HFFc6 (cell line): ENCODE data around the gene CRYBB1. TPM values are rescaled to one million over a fixed set of nuclear protein-coding genes. Genes with fewer than 3 reads are reported as not detected.

ENCODE experiments used
- DNase-seq: peaks from one replicate; pipeline ENCODE4 v3.0.0-alpha.2; 2018
- H3K27ac Mint-ChIP-seq: 2 replicates; pipeline ENCODE4 v1.8.0; 2020; ENCODE audit warnings: mild to moderate bottlenecking, mixed read lengths
- H3K27me3 Mint-ChIP-seq: 2 replicates; pipeline ENCODE4 v1.8.0; 2021; ENCODE audit warnings: mild to moderate bottlenecking, moderate library complexity, mixed read lengths; ENCODE audit not compliant: insufficient read depth
- H3K36me3 Mint-ChIP-seq: 2 replicates; pipeline ENCODE4 v1.8.0; 2021; ENCODE audit warnings: low read depth, mixed read lengths
- H3K4me1 Mint-ChIP-seq: 2 replicates; pipeline ENCODE4 v1.8.0; 2020; ENCODE audit warnings: low read depth, mixed read lengths
- H3K4me3 Mint-ChIP-seq: 2 replicates; pipeline ENCODE4 v1.8.0; 2020; ENCODE audit warnings: mild to moderate bottlenecking, moderate library complexity, mixed read lengths
- H3K9me3 Mint-ChIP-seq: 2 replicates; pipeline ENCODE4 v1.8.0; 2020; ENCODE audit warnings: mild to moderate bottlenecking, mixed read lengths
- CTCF ChIP-seq: fragments of 200-600 bp; sonication (generic); IDR thresholded peaks from 2 replicates; pipeline ENCODE4 v1.5.0; 2021; ENCODE audit warnings: antibody characterized with exemption, mild to moderate bottlenecking
- total RNA-seq, 6 experiments: library from RNA; stranded (reverse); fragmentation: NEBNext Ultra II Directional; extraction: Animal tissue kit (Norgen Biotek cat#: 25700); gene quantifications; 2 replicates in 1 of 6; 3 replicates in 5 of 6; pipeline ENCODE4 v1.2.3, GENCODE V29; 2021

Gene CRYBB1
- total RNA-seq, 6 experiments from 2014 or later = not detected

DNA sequence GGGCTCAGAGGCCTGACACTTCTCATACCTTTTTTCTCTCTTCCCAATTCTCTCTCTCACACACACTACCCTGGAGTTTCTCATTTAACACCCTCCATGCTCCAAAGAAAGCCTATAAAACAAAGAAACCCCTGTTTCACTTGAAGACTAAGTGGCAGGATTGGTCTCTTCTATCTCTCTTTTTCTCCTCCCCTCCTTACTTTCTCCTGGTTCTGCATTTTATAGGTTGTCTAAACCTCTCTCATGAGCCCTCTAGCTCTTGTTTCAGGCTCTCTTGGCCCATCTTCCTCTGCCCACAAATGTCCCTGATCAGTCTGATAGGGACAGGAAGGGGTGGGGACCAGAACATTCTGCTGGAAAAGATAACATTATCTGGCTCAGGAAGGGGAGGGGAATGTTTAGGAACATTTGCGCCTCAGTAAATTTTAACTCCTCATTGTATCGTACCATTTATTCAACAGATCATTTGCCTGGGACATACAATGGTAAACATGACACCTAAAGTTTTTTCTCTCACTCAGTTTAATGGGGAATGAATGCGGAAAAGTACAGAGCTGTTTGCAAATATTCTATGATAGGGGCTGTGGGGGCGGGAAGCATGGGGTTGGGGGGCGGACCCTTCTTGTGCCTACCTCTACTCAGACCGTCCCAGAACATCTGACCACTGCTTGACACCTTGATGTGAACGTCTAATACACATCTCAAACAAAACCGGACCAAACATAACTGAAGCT lies 14.8 kb upstream of the CRYBB1 start:
- H3K4me3 Mint-ChIP-seq = no peak overlapping the region
- peaks cover 6% of the 10 kb centered on the region for H3K4me1 Mint-ChIP-seq
- no peaks in the 10 kb centered on the region for H3K36me3 Mint-ChIP-seq
- no peak for DNase-seq
- peaks cover 13% of the 10 kb centered on the region for H3K27me3 Mint-ChIP-seq
- H3K9me3 Mint-ChIP-seq = no peaks in the 10 kb centered on the region
- no peak for TF ChIP-seq CTCF
- H3K27ac Mint-ChIP-seq = no peak overlapping the region

DNA sequence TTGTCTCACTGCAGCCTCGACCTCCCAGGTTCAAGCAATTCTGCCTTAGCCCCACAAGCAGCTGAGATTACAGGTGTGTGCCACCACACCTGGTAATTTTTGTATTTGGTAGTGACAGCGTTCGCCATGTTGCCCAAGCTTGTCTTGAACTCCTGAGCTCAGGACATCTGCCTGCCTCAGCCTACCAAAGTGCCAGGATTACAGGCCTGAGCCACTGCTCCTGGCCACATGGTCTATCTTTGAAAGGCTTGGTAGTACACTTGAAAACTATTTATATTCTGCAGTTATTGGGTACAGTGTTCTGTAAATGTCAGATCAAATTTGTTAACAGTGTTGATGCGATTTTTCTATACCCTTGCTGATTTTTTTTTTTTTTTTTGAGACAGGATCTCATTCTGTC lies 13.5 kb upstream of the CRYBB1 start:
- no peak for TF ChIP-seq CTCF
- Mint-ChIP-seq H3K27ac (no peak overlapping the region), H3K9me3 (no peaks in the 10 kb centered on the region), H3K36me3 (no peaks in the 10 kb centered on the region), H3K4me3 (no peak overlapping the region), H3K27me3 (peaks cover 13% of the 10 kb centered on the region), H3K4me1 (peaks cover 6% of the 10 kb centered on the region)
- DNase-seq = no peak

DNA sequence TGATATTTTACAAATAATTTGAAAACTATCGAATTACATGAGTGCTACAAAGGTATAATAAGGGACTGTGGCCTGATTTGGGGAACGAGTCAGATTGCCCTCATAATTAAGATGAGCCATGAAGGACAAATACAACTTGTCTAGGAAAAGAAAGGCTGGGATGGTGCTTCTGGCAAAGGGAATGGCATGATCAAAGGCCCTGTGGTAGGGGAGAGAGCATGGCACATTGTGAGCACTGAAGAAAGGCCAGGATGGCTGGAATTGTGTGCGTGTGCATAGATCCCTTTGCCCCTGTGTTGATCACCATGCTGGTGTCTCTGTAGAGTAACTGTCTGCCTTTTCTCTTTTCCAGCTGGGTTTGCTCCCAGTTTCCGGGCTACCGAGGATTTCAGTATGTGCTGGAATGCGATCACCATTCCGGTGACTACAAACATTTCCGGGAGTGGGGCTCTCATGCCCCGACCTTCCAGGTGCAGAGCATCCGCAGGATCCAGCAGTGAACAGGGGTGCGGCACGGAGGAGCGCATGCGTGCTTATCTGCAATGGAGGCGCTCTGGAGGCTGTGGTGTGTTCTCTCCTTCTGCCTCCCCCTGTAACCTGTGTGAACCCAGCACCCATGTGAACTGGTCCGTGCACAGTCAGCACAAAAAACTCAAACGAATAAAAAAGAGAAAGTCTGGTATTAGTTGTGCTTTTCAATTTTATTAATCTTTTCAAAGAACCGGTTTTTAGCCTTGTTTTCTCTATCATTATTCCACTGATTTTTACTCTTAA lies 12.3 kb upstream of the CRYBB1 start:
- peaks cover 6% of the 10 kb centered on the region for H3K4me1 Mint-ChIP-seq
- TF ChIP-seq CTCF = no peak
- H3K27ac Mint-ChIP-seq = no peak overlapping the region
- H3K27me3 Mint-ChIP-seq = peaks cover 15% of the 10 kb centered on the region
- H3K36me3 Mint-ChIP-seq = no peaks in the 10 kb centered on the region
- no peak overlapping the region for H3K4me3 Mint-ChIP-seq
- no peaks in the 10 kb centered on the region for H3K9me3 Mint-ChIP-seq
- no peak for DNase-seq

GRCh38 chr22:26624803-26625202 lies 7.0 kb upstream of the CRYBB1 start:
- no peaks in the 10 kb centered on the region for H3K9me3 Mint-ChIP-seq
- DNase-seq = no peak

GRCh38 chr22:26623984-26624383 lies 6.2 kb upstream of the CRYBB1 start:
- no peaks in the 10 kb centered on the region for H3K9me3 Mint-ChIP-seq
- no peaks in the 10 kb centered on the region for H3K36me3 Mint-ChIP-seq
- 0 out of 2 replicates have a peak, but pooled peaks cover 5% of the 10 kb centered on the region for H3K4me1 Mint-ChIP-seq
- DNase-seq = no peak
- TF ChIP-seq CTCF = no peak
- no peak overlapping the region for H3K4me3 Mint-ChIP-seq
- peaks cover 15% of the 10 kb centered on the region for H3K27me3 Mint-ChIP-seq
- H3K27ac Mint-ChIP-seq = no peak overlapping the region

More at GRCh38 chr22:26624803-26625202, 7.0 kb upstream of the CRYBB1 start:
- Mint-ChIP-seq H3K36me3 (no peaks in the 10 kb centered on the region), H3K4me1 (0 out of 2 replicates have a peak, but pooled peaks cover 5% of the 10 kb centered on the region), H3K4me3 (no peak overlapping the region), H3K27ac (no peak overlapping the region), H3K27me3 (peaks cover 15% of the 10 kb centered on the region)
- no peak for TF ChIP-seq CTCF
